ENCODE data around the gene RAB33A.

RAB33A gene

GRCh38 chrX:130162094-130162735 lies 9.5 kb upstream of the RAB33A start:
- no peak for TF ChIP-seq CTCF (conservative IDR thresholded peaks at IDR 0.05; ENCODE audit: low read length)
- H3K4me3 ChIP-seq (ENCODE audit: low read length), result no peak overlapping the region
- DNase-seq (ENCODE audit: low read depth), result no peak

GRCh38 chrX:130163398-130163797 lies 8.4 kb upstream of the RAB33A start:
- no peak for DNase-seq (ENCODE audit: low read depth)
- TF ChIP-seq CTCF (conservative IDR thresholded peaks at IDR 0.05; ENCODE audit: low read length), result no peak
- no peak overlapping the region for H3K4me3 ChIP-seq (ENCODE audit: low read length)

DNA sequence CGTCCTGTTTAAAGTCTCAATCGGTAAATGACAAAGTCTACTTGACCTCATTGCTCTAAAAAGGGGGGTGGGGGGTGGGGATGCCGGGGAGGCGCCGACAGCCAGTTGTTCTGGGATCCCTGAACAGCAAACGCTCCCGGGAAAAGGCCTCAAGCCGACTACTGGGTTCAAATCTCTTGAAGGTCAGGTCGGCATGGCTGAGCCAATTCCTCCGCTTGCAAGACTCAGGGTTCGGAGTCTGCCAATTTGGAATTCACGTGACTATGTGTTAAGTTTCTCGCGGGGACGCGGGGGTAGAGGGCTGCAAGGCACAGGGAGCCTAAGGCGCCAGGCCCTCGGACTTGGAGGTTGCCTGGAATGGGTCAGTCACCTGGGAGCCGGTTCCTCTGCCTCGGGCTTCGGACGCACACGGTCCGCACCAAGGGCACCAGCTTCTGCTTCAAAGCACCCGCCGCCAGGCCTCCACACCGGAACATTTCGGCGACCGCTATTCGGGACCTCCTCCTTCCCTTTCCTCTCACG lies 6.5 kb upstream of the RAB33A start:
- DNase-seq (ENCODE audit: low read depth), result peak; percentile 47
- peak overlapping the region; percentile 67 for H3K4me3 ChIP-seq (ENCODE audit: low read length)
- TF ChIP-seq CTCF (conservative IDR thresholded peaks at IDR 0.05; ENCODE audit: low read length), result no peak

DNA sequence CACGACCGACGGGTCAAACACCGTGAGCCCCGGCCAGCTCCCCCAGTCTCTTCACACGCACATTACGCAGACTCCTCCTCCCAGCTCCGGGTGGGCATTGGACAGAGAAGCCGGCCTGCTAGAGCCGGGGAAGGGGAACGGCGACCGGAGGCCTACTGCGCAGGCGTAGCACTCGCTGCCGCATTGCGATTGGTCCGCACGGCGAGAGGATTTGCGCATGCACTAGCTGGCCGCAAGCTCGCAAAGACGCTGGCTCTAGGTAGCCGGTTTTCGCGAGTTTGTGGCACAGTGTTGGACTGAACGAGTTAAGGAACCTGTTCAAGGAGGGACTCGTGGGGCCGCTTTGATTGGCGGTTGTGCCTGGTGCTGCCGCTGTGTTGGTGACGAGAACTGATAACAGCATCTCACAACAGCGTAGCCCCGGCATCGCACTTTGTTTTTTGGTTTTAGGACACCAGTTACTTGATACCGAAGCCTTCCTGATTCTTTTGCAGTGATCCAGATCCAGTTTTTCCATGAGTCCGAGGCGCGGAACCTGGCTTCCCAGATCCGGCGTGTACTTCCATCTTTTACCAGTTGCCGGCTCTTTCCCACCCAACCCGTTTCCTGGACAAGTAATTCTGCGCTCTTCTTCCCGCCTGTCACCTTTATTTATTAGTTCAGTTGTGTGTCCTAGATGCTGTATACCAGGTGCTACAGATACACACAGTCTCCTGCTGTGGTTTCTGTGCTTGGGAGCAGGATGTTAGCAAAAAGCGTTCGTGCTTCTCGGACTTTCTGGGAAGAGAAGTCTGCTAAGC lies 5.9 kb upstream of the RAB33A start, which contains the start of gene AIFM1:
AIFM1 (minus strand) TSS at position 139 of the 800 bp plus-strand sequence. CDS start 185 bp downstream, outside the sequence.
- H3K4me3 ChIP-seq (ENCODE audit: low read length), result peak within 1 kb of the TSS; percentile 67
- peak; percentile 95 for DNase-seq (ENCODE audit: low read depth)
- no peak for TF ChIP-seq CTCF (conservative IDR thresholded peaks at IDR 0.05; ENCODE audit: low read length)

GRCh38 chrX:130166503-130166777 lies 5.3 kb upstream of the RAB33A start:
- TF ChIP-seq CTCF (conservative IDR thresholded peaks at IDR 0.05; ENCODE audit: low read length), result no peak

GRCh38 chrX:130167040-130167439 lies 4.7 kb upstream of the RAB33A start:
- TF ChIP-seq CTCF (conservative IDR thresholded peaks at IDR 0.05; ENCODE audit: low read length), result no peak
- H3K4me3 ChIP-seq (ENCODE audit: low read length), result peak overlapping the region; percentile 67; the same call in 1 of the 2 replicates
- no peak for DNase-seq (ENCODE audit: low read depth)

More at GRCh38 chrX:130166503-130166777, 5.3 kb upstream of the RAB33A start:
- H3K4me3 ChIP-seq (ENCODE audit: low read length), result peak overlapping the region; percentile 67
- no peak for DNase-seq (ENCODE audit: low read depth)

All from AG10803 (cell line).